Right cardiac atrium (tissue), 5 donors: ENCODE data around the gene EIF1AD. TPM values are rescaled to one million over a fixed set of nuclear protein-coding genes. Genes with fewer than 3 reads are reported as not detected.
"Not testable (repeated sequence)": the region's sequence is repeated elsewhere in the genome, so short reads cannot be mapped to it uniquely, and the experiment has no call there.

Experiments
- ATAC-seq, 2 donors: fragments of 200-7000 bp; cut with Tn5 transposase; one replicate each; pipeline versions ENCODE4 v1.8.0 to v1.9.1; 2020; ENCODE audit warnings: moderate library complexity in 2 of 2, mild to moderate bottlenecking in 1 of 2
- DNase-seq, 3 donors: peaks; one replicate each; pipeline ENCODE4 v3.0.0-alpha.2; 2020
- H3K27ac ChIP-seq: one replicate; pipeline ENCODE4 v1.5.1; 2013; ENCODE audit warnings: mild to moderate bottlenecking, low read length, control low read depth, moderate library complexity
- H3K27me3 ChIP-seq: one replicate; pipeline ENCODE4 v1.6.1; 2013; ENCODE audit not compliant: control insufficient read depth, insufficient read depth
- H3K4me1 ChIP-seq: one replicate; pipeline ENCODE4 v1.6.1; 2013; ENCODE audit warnings: low read length; ENCODE audit not compliant: control insufficient read depth, insufficient read depth
- H3K4me3 ChIP-seq: one replicate; pipeline ENCODE4 v1.5.1; 2013; ENCODE audit warnings: low read length, control low read depth
- H3K9me3 ChIP-seq: one replicate; pipeline ENCODE4 v1.6.1; 2013; ENCODE audit warnings: low read length; ENCODE audit not compliant: control insufficient read depth
- WGBS: extraction: QIAGEN DNeasy Blood & Tissue Kit; methylation state at CpG from one replicate; pipeline ENCODE4 v1.1.7; 2013; 5-methylcytosine and 5-hydroxymethylcytosine counted together
- intact Hi-C, 4 donors: fragments of 100-400 bp; cut with DNase I; formaldehyde crosslinking; loops; one replicate each; pipeline versions ENCODE4 v1.11.0 to v1.14.0; 2022 to 2023
- polyA plus RNA-seq: library from polyadenylated mRNA; stranded (reverse); fragments of 200-250 nt; gene quantifications from one replicate; pipeline ENCODE4 v1.2.3, GENCODE V29; 2013
- total RNA-seq, 4 donors: library from RNA; stranded (reverse); fragmentation: NEBNext Ultra II Directional; extraction: Animal tissue kit (Norgen Biotek cat#: 25700); gene quantifications; one replicate each; pipeline ENCODE4 v1.2.1, GENCODE V29; 2021
- donor health status: healthy with polysubstance abuse.
- donor health status: DM: no; HTN: yes; CAD: no.
- donor health status: DM: no; HTN: no; CAD: no.
- donor health status: DM: no; HTN: yes; CAD: no; lungs with severe emphysema.
- donor health status: DM: yes; HTN: yes; CAD: no.

EIF1AD gene
- total and polyA plus RNA-seq, 5 donors, result 18.5 to 22.2 (median 20.2) TPM

DNA sequence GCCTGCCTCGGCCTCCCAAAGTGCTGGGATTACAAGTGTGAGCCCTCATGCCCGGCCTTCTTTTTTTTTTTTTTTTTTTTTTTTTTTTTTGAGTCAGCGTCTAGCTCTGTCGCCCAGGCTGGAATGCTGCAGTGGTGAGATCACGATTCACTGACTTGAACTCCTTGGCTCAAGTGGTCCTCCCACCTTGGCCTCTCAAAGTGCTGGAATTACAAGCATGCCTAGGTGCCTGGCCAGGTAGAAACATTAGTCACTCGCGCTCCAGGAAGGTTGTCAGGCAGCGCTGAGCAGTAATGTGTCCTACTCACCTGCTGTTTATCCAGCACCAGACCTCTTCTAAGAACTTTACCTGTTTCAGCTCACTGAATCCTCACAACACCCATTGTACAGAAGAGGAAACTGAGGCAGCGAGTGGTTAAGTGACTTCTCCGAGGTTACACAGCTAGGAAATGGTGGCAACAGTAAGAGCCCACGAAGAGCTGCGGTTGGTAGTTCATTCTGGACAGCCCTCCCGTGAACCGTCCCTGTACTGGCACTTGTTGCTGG is 9.4 kb upstream of the EIF1AD start:
- WGBS, result 50% methylated on average over 14 of the region's 14 CpGs

DNA sequence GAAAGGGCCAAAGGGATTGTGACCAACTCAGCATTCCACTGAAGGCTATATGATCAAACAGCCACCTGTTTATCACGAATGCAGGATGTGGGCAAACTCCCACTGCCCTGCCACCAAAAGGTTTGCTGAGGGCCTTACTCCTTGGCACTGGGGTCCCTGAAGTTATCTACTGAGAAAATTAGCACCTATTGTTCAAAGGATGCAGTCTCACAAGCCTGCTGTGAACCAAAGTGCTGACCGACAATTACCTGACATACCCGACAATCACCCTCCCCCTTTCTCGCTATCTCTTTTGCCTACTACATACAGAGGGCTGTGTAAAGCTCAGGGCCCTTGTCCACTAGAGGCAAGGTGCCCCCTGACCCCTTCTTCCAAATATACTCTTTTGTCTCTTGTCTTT is 8.1 kb upstream of the EIF1AD start:
- 58% methylated on average over 4 of the region's 4 CpGs for WGBS
- not testable (repeated sequence) for ATAC-seq

More for the DNA sequence above, 9.4 kb upstream of the EIF1AD start:
- Histone ChIP-seq H3K9me3 (no peaks in the 10 kb centered on the region), H3K4me3 (no peak overlapping the region), H3K27ac (no peak overlapping the region), H3K4me1 (no peaks in the 10 kb centered on the region), H3K27me3 (no peaks in the 10 kb centered on the region)
- intact Hi-C loops, result no loop called here
- DNase-seq, result no peak
- ATAC-seq, result no peak

DNA sequence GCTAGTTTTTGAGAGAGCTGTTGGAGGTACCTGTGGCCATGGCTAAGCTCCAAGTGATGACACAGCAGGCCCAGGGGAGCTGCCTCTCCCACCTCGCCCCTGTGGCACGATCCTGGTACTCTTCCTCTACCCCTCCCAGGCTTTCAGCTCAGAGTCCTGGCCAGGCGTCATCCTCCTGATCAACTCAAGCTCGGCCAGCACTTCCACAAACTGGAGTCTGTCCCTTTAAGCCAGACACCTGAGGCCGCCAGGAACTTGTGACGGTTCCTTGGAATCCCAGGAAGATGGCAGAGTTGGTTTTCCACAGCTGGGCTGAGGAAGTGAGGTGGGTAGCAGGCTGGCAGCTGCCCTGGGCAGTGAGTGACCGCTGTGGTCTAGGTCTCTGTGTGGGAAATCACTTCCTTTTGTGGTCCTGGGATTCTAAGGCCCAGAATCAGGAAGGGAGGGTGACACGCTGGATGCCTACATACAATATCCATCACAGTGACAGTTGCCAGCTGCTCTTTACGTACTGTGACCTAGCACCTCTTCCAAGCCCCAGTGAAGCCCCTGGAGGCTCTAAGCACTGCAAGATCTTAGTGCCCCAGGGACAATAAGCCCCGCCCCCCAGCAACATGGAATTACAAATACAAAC is 6.6 kb upstream of the EIF1AD start:
- 54% methylated on average over 10 of the region's 10 CpGs for WGBS
- no peak overlapping the region for H3K27ac ChIP-seq

More for the DNA sequence above, 8.1 kb upstream of the EIF1AD start:
- H3K27me3 ChIP-seq, H3K9me3 ChIP-seq, H3K4me3 ChIP-seq, H3K27ac ChIP-seq, H3K4me1 ChIP-seq, DNase-seq, intact Hi-C loops: not testable (repeated sequence)

DNA sequence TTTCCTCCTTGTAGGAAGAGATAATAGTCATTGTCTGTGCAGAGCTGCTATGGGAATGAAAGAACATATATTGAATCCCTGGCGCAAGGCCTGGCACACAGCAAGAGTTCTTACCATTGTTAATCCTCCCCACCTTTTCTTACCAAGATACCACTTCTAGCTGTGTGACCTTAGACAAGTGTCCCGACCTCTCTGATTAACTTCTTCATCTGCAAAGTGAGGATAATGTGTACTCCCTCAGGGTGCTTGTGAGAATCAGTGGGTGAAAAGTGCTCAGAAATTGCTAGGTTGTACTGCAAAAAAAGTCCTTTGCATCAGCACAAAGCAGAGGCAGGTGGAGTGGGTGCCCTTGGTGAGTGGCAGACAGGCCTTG is 6.1 kb upstream of the EIF1AD start:
- Histone ChIP-seq H3K9me3 (no peaks in the 10 kb centered on the region), H3K27ac (no peak overlapping the region), H3K4me3 (no peak overlapping the region), H3K4me1 (peaks cover 5% of the 10 kb centered on the region), H3K27me3 (no peaks in the 10 kb centered on the region)
- WGBS, result 82% methylated on average over 2 of the region's 2 CpGs
- DNase-seq, result no peak
- ATAC-seq, result no peak
- intact Hi-C loops, result no loop called here

More for the DNA sequence above, 6.6 kb upstream of the EIF1AD start:
- Histone ChIP-seq H3K4me3 (no peak overlapping the region), H3K4me1 (peaks cover under 1% of the 10 kb centered on the region), H3K9me3 (no peaks in the 10 kb centered on the region), H3K27me3 (no peaks in the 10 kb centered on the region)
- DNase-seq (no peak), ATAC-seq (no peak)
- intact Hi-C loops, result no loop called here

DNA sequence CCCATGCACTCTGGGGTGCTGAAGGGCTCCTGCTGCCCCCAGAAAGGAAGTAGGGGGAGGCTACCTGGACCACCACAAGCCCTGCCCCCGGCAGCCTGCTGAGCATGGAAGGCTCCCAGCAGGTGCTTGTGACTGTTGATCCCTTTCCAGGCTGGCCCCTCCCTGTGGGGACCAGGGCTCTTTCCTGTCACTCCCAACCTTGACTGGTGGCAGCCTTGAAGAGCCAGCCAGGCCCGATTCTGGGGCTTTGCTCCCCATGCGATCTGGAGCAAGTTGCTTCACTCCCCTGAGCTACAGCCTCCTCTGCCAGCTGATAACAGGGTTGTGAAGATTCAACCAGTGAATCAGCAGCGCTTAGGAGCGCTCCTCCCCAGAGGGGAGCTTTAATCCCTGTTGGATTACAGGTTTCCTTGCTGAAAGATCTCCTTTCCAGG is 5.3 kb upstream of the EIF1AD start:
- 45% methylated on average over 5 of the region's 5 CpGs for WGBS
- no peak for ATAC-seq
- no peak overlapping the region for H3K27ac ChIP-seq

DNA sequence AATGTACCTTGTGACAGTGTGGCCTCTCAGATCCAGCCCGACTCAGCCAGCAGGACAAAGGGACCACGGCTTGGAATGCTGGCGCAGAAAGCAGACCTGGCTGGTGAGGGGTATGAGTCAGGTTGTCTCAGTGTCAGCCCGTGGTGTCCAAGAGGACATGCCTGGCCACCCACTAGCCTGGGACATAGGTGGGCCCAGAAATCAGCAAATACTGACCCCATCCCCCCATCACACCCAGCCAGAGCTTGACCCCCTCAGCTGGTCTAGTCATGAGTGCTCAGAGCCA is 4.9 kb upstream of the EIF1AD start:
- H3K4me3 ChIP-seq, result no peak overlapping the region
- no peaks in the 10 kb centered on the region for H3K27me3 ChIP-seq
- H3K27ac ChIP-seq, result no peak overlapping the region
- intact Hi-C loops, result no loop called here
- ATAC-seq (no peak), DNase-seq (no peak)
- H3K4me1 ChIP-seq, result peaks cover 5% of the 10 kb centered on the region
- WGBS, result 85% methylated on average over 4 of the region's 4 CpGs
- no peaks in the 10 kb centered on the region for H3K9me3 ChIP-seq

More for the DNA sequence above, 5.3 kb upstream of the EIF1AD start:
- intact Hi-C loops, result no loop called here
- Histone ChIP-seq H3K4me1 (peaks cover 5% of the 10 kb centered on the region), H3K27me3 (no peaks in the 10 kb centered on the region), H3K4me3 (no peak overlapping the region), H3K9me3 (no peaks in the 10 kb centered on the region)
- no peak for DNase-seq

DNA sequence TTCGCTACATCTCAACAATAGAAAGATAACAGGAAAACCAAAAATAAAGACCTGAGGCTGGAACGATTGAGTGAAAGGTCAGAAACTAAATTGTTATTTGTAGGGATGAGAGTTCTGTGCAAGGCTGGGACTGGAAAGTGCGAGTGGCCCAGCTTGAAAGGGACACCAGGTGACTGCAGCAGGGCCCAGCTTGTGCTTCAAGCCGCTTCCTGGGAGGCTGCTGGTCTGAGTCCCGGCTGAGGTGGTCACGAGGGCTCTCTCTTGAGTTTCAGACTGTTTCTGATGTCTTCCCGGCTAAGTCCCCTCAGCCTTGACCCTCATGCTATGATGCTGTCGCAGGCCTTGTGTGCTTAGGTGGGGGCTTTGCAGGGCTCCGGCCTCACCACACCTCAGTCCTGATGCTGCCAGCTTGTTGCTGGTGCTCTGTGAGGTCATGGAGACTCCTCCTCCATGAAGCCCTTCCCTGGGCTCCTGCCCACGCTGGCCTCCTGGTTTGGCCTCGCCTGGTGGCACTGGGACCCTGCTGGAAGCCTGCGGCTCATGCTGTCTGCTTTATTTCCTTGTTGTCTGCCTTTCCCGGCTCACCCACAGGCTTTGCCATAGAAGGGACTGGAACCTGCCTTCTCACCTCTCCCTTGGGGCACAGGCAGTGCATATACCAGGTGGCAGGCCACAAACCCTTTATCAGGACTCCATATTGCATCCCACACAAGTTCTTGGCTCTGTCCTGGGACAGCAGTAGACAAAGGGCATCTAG is 4.4 kb upstream of the EIF1AD start:
- no peak overlapping the region for H3K27ac ChIP-seq
- DNase-seq (no peak), ATAC-seq (no peak)

DNA sequence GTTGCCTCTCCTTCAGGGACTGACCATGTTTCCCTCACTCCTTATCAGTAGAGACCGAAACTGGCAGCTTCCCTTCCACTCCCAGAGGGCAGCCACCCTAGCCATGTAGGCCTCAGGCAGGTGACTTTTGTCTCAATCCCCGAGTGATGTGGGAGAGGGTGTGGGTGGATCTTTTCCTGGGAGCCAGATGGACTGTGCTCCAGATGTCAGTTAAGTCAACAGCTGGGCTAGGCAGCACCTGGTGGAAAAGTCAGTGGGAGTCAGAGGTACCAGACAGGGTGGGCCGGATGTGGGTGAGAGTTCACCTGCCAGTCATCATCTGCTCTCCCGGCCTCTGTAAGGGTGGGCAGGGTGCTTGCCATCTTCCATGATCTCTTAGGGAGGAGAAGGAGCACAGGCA is 2.2 kb upstream of the EIF1AD start:
- Histone ChIP-seq H3K27me3 (no peaks in the 10 kb centered on the region), H3K27ac (no peak overlapping the region), H3K4me3 (no peak overlapping the region), H3K9me3 (no peaks in the 10 kb centered on the region), H3K4me1 (peaks cover 5% of the 10 kb centered on the region)
- no peak for DNase-seq
- ATAC-seq, result no peak
- WGBS, result 80% methylated on average over 4 of the region's 4 CpGs
- intact Hi-C loops, result loop anchor here in 1 of 4 donors (5.0 kb wide), 1 partner anchor 37 kb away; no protein-coding TSS in a partner anchor

More for the DNA sequence above, 4.4 kb upstream of the EIF1AD start:
- Histone ChIP-seq H3K4me3 (no peak overlapping the region), H3K27me3 (no peaks in the 10 kb centered on the region), H3K4me1 (peaks cover 5% of the 10 kb centered on the region), H3K9me3 (no peaks in the 10 kb centered on the region)
- intact Hi-C loops, result no loop called here
- WGBS, result 80% methylated on average over 13 of the region's 13 CpGs

DNA sequence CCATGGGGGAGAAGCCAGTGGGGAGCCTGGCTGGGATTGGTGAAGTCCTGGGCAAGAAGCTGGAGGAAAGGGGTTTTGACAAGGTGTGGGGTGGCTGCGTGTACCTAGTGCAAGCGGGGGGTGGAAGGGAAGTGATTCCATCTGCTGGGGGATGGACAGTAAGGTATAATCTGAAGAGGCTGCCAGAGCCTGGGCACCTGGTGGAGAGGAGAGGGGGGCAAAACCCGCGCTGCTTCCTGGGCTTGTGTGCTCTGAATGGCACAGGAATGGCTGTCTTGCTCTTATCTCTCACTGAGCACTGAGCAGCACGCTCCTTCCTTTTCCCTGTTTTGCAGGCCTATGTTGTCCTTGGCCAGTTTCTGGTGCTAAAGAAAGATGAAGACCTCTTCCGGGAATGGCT is 1.3 kb upstream of the EIF1AD start:
- H3K9me3 ChIP-seq, result no peaks in the 10 kb centered on the region
- no peak overlapping the region for H3K27ac ChIP-seq
- intact Hi-C loops, result loop anchor here in 1 of 4 donors (5.0 kb wide), 1 partner anchor 36 kb away; no protein-coding TSS in a partner anchor
- no peaks in the 10 kb centered on the region for H3K27me3 ChIP-seq
- peaks cover 5% of the 10 kb centered on the region for H3K4me1 ChIP-seq
- DNase-seq (peak in 1 of 3 donors; percentile 40), ATAC-seq (no peak)
- WGBS, result 63% methylated on average over 6 of the region's 6 CpGs
- peak overlapping the region; percentile 83 for H3K4me3 ChIP-seq

DNA sequence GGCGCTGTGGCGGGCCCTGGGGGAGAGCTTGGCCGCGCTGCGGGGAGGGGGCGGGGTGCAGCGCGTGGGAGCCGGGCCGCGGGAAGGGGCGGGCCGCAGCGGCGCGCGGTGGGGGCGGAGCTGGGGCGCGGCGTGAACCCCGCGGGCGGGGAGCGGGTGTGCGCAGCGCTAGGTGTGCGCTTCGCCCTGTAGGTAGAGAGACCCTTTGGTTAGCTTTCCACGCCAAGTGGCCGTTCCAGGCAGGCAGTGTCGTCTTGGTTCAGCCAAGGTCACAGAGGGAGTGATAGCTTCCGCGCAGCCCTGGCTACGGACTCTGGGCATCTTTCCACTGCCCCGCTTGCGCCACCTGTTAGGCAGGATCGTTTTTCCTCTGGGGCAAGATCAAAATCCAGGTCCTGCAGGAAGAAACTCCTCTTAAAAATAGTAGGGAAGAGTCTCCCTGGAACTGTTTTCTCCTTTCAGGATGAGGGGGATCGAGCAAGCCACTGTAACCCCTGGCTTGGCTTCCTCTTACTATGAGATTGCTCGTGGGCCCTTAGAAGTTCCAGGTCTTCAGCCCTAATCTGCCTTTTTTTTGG is 780 bp upstream of the EIF1AD start:
- Histone ChIP-seq H3K27me3 (no peaks in the 10 kb centered on the region), H3K9me3 (no peaks in the 10 kb centered on the region), H3K4me3 (peak overlapping the region; percentile 83), H3K4me1 (peaks cover 5% of the 10 kb centered on the region), H3K27ac (peak overlapping the region; percentile 99)
- ATAC-seq, result peak; percentile 87 to 88
- under 1% methylated on average over 40 of the region's 40 CpGs for WGBS
- peak in 2 of 3 donors; percentile 55 to 81 for DNase-seq
- intact Hi-C loops, result loop anchor here in 1 of 4 donors (5.0 kb wide), 1 partner anchor 35 kb away; no protein-coding TSS in a partner anchor

DNA sequence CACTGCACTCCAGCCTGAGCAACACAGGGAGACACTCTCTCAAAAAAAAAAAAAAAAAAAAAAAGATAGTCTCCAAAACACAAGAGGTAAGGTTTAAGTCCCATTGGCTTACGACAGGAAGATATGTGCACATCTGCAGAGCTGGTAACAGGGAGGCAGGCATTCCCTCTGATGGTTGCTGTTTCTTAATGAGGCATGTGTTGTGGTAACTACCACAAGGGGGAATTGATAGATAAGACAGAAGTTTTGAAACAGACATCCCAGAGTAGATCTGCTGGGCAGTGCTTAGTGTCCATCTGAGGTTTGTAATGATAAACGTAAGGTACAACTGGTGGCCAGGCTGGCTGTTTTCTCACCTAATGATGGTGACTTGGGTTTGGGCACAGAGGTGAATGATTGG is 4.7 kb downstream of the EIF1AD start:
- Histone ChIP-seq H3K4me3 (no peak overlapping the region), H3K27me3 (no peaks in the 10 kb centered on the region), H3K27ac (no peak overlapping the region), H3K9me3 (no peaks in the 10 kb centered on the region), H3K4me1 (no peaks in the 10 kb centered on the region)
- DNase-seq (no peak), ATAC-seq (no peak)
- intact Hi-C loops, result no loop called here
- WGBS, result 78% methylated on average over 2 of the region's 2 CpGs
